H1 (cell line): Measurements from ENCODE around the gene CYYR1. TPM values are rescaled to one million over a fixed set of nuclear protein-coding genes. Genes with fewer than 3 reads are reported as not detected.

Experiments used
- CTCF ChIA-PET: fragments of 300-600 bp; sonication (Branson Sonifier 250); formaldehyde crosslinking; loops from one replicate; lab custom pipeline; 2021; ENCODE audit not compliant: partially characterized antibody; lab: Charles Lee
- POLR2A ChIA-PET: fragments of 300-600 bp; sonication (Branson Sonifier 250); formaldehyde crosslinking; loops from one replicate; lab custom pipeline; 2021; ENCODE audit warnings: inconsistent platforms; ENCODE audit not compliant: partially characterized antibody; lab: Charles Lee
- DNase-seq, 2 experiments: peaks; one replicate each; pipeline versions ENCODE4 v3.0.0 to v3.0.0-alpha.2; 2010 to 2022; ENCODE audit warnings: low spot score in 2 of 2, low read depth in 1 of 2, mixed read lengths in 1 of 2
- FAIRE-seq: peaks from 2 replicates; lab custom pipeline; 2011; peaks lifted over from hg19 to GRCh38; lab: Jason Lieb, UNC
- H2AFZ ChIP-seq: 2 replicates; pipeline ENCODE4 v1.8.1; 2012; ENCODE audit warnings: low read length, inconsistent platforms
- H2AK5ac ChIP-seq: 2 replicates; pipeline ENCODE4 v1.6.1; 2013; ENCODE audit warnings: low read depth, low read length
- H2BK120ac ChIP-seq: replicated peaks from 2 replicates; pipeline ENCODE3; 2013; ENCODE audit warnings: low read depth, low read length, inconsistent platforms
- H2BK12ac ChIP-seq: 2 replicates; pipeline ENCODE4 v1.6.1; 2013; ENCODE audit warnings: low read depth, low read length
- H2BK15ac ChIP-seq: 2 replicates; pipeline ENCODE4 v1.6.1; 2013; ENCODE audit warnings: low read length
- H2BK20ac ChIP-seq: 2 replicates; pipeline ENCODE4 v1.6.1; 2013; ENCODE audit warnings: low read length
- H2BK5ac ChIP-seq: 2 replicates; pipeline ENCODE4 v1.6.1; 2013; ENCODE audit warnings: low read depth, low read length
- H3K14ac ChIP-seq: 2 replicates; pipeline ENCODE4 v1.6.1; 2013; ENCODE audit warnings: inconsistent platforms; ENCODE audit not compliant: insufficient read length
- H3K18ac ChIP-seq: 2 replicates; pipeline ENCODE4 v1.6.1; 2013; ENCODE audit warnings: low read length; ENCODE audit errors: extremely low read depth
- H3K23ac ChIP-seq: 2 replicates; pipeline ENCODE4 v1.6.1; 2013; ENCODE audit warnings: inconsistent platforms; ENCODE audit not compliant: insufficient read length
- H3K23me2 ChIP-seq: 2 replicates; pipeline ENCODE4 v1.6.1; 2013; ENCODE audit warnings: low read depth, low read length
- H3K27ac ChIP-seq: 2 replicates; pipeline ENCODE4 v1.6.1; 2011; ENCODE audit warnings: low read depth, low read length, inconsistent platforms
- H3K27me3 ChIP-seq, 4 experiments: replicated peaks in 1 of 4; 1 replicate in 1 of 4; 2 replicates in 3 of 4; pipeline versions ENCODE4 v1.6.1 to v1.8.1; 2011 to 2013; ENCODE audit warnings: low read length in 3 of 4, mild to moderate bottlenecking in 3 of 4, inconsistent platforms in 2 of 4, mixed read lengths in 2 of 4, moderate library complexity in 1 of 4; ENCODE audit not compliant: control insufficient read depth in 3 of 4, insufficient read depth in 3 of 4; ENCODE audit errors: extremely low read depth in 1 of 4
- H3K36me3 ChIP-seq, 4 experiments: 2 replicates each; pipeline versions ENCODE4 v1.6.1 to v1.8.1; 2011 to 2013; ENCODE audit warnings: mild to moderate bottlenecking in 4 of 4, low read length in 3 of 4, moderate library complexity in 2 of 4, control low read depth in 1 of 4, inconsistent platforms in 1 of 4; ENCODE audit not compliant: insufficient read depth in 4 of 4, control insufficient read depth in 2 of 4
- H3K4ac ChIP-seq: replicated peaks from 2 replicates; pipeline ENCODE3; 2013; ENCODE audit warnings: low read length, low read depth, mixed read lengths, inconsistent platforms; ENCODE audit not compliant: insufficient read length
- H3K4me1 ChIP-seq, 4 experiments: replicated peaks in 1 of 4; 1 replicate in 1 of 4; 2 replicates in 3 of 4; pipeline versions ENCODE4 v1.6.1 to v1.8.1; 2011 to 2013; ENCODE audit warnings: low read length in 3 of 4, inconsistent platforms in 2 of 4, mixed read lengths in 1 of 4; ENCODE audit not compliant: insufficient read depth in 4 of 4, control insufficient read depth in 3 of 4
- H3K4me2 ChIP-seq, 2 experiments: 2 replicates each; pipeline versions ENCODE4 v1.6.1 to v1.8.1; 2011 to 2013; ENCODE audit warnings: low read depth in 2 of 2, low read length in 2 of 2, control low read depth in 1 of 2, inconsistent platforms in 1 of 2, mild to moderate bottlenecking in 1 of 2; ENCODE audit not compliant: insufficient read depth in 1 of 2
- H3K4me3 ChIP-seq, 4 experiments: fragments of 200-600, 300-600 bp in 1 of 4; sonication (generic), shearing (Covaris generic), sonication (Bioruptor Twin) in 1 of 4; 2 replicates each; pipeline versions ENCODE4 v1.5.1 to v1.8.1; 2011 to 2016; ENCODE audit warnings: low read length in 4 of 4, low read depth in 3 of 4, control low read depth in 2 of 4, inconsistent platforms in 2 of 4, mild to moderate bottlenecking in 2 of 4, mixed read lengths in 1 of 4, moderate library complexity in 1 of 4; ENCODE audit not compliant: insufficient read depth in 2 of 4; ENCODE audit errors: extremely low read depth in 1 of 4
- H3K56ac ChIP-seq: replicated peaks from 2 replicates; pipeline ENCODE3; 2013; ENCODE audit warnings: low read depth, mild to moderate bottlenecking, mixed read lengths, low read length, inconsistent platforms; ENCODE audit not compliant: insufficient read length
- H3K79me1 ChIP-seq: 2 replicates; pipeline ENCODE4 v1.6.1; 2013; ENCODE audit warnings: low read depth, low read length, control low read depth
- H3K79me2 ChIP-seq, 2 experiments: 2 replicates each; pipeline versions ENCODE4 v1.6.1 to v1.8.1; 2012 to 2013; ENCODE audit warnings: low read length in 2 of 2, mild to moderate bottlenecking in 2 of 2, inconsistent platforms in 1 of 2; ENCODE audit not compliant: insufficient read depth in 2 of 2, control insufficient read depth in 1 of 2
- H3K9ac ChIP-seq, 4 experiments: replicated peaks in 1 of 4; 1 replicate in 1 of 4; 2 replicates in 3 of 4; pipeline versions ENCODE4 v1.6.1 to v1.8.1; 2011 to 2013; ENCODE audit warnings: low read depth in 3 of 4, low read length in 3 of 4, control low read depth in 2 of 4, mild to moderate bottlenecking in 2 of 4, moderate library complexity in 2 of 4, inconsistent platforms in 1 of 4; ENCODE audit errors: extremely low read depth in 1 of 4
- H3K9me3 ChIP-seq, 2 experiments: 2 replicates each; pipeline versions ENCODE4 v1.6.1 to v1.8.1; 2012 to 2013; ENCODE audit warnings: mild to moderate bottlenecking in 2 of 2, moderate library complexity in 2 of 2, control low read depth in 1 of 2, inconsistent platforms in 1 of 2, low read depth in 1 of 2, low read length in 1 of 2, mixed read lengths in 1 of 2; ENCODE audit not compliant: insufficient read depth in 2 of 2
- H4K20me1 ChIP-seq, 2 experiments: replicated peaks in 1 of 2; 2 replicates each; pipeline versions ENCODE3 to v1.8.1; 2011 to 2013; ENCODE audit warnings: inconsistent platforms in 2 of 2, low read length in 2 of 2, mild to moderate bottlenecking in 1 of 2; ENCODE audit not compliant: insufficient read depth in 2 of 2, control insufficient read depth in 1 of 2
- H4K5ac ChIP-seq: 2 replicates; pipeline ENCODE4 v1.6.1; 2013; ENCODE audit warnings: low read length, low read depth, mixed read lengths, inconsistent platforms; ENCODE audit not compliant: insufficient read length
- H4K8ac ChIP-seq: 2 replicates; pipeline ENCODE4 v1.8.0; 2013; ENCODE audit warnings: mild to moderate bottlenecking, moderate library complexity, low read length, inconsistent platforms; ENCODE audit not compliant: insufficient read depth; ENCODE audit errors: extremely low read depth
- H4K91ac ChIP-seq: replicated peaks from 2 replicates; pipeline ENCODE3; 2013; ENCODE audit warnings: low read length, mixed read lengths, inconsistent platforms; ENCODE audit not compliant: insufficient read length
- ASH2L ChIP-seq: fragments of 200-600, 300-600 bp; sonication (generic); IDR thresholded peaks from one replicate; pipeline ENCODE4 v1.7.1; 2017; ENCODE audit warnings: low read length
- CBX8 ChIP-seq: fragments of 300-800, 300-1000 bp; sonication (generic); IDR thresholded peaks from 2 replicates; pipeline ENCODE4 v1.7.1; 2016; ENCODE audit warnings: low read depth, low read length, borderline replicate concordance
- CEBPB ChIP-seq: IDR thresholded peaks from 2 replicates; pipeline ENCODE4 v1.6.1; 2012; ENCODE audit warnings: low read depth, low read length
- CHD1 ChIP-seq: IDR thresholded peaks from 2 replicates; pipeline ENCODE4 v1.6.1; 2012; ENCODE audit warnings: low read depth, low read length, improper control_type of control experiment
- CHD2 ChIP-seq: IDR thresholded peaks from 2 replicates; pipeline ENCODE4 v1.6.1; 2012; ENCODE audit warnings: low read length, improper control_type of control experiment
- EP300 ChIP-seq, 2 experiments: IDR thresholded peaks; 1 replicate in 1 of 2; 2 replicates in 1 of 2; pipeline ENCODE4 v1.6.1; 2011 to 2012; ENCODE audit warnings: low read depth in 2 of 2, low read length in 2 of 2, mild to moderate bottlenecking in 2 of 2, borderline replicate concordance in 1 of 2, inconsistent platforms in 1 of 2, moderate library complexity in 1 of 2
- GTF2F1 ChIP-seq: IDR thresholded peaks from 2 replicates; pipeline ENCODE4 v1.6.1; 2012; ENCODE audit warnings: low read depth, low read length, improper control_type of control experiment, borderline replicate concordance
- KDM4A ChIP-seq: IDR thresholded peaks from one replicate; pipeline ENCODE4 v1.7.1; 2012; ENCODE audit warnings: low read depth, mild to moderate bottlenecking, moderate library complexity, low read length, inconsistent platforms; ENCODE audit not compliant: severe bottlenecking
- NANOG ChIP-seq: IDR thresholded peaks from 2 replicates; pipeline ENCODE4 v1.6.1; 2011; ENCODE audit warnings: low read length, low read depth, mild to moderate bottlenecking, inconsistent platforms; ENCODE audit not compliant: insufficient read depth, poor library complexity, severe bottlenecking
- RBBP5 ChIP-seq: IDR thresholded peaks from 2 replicates; pipeline ENCODE4 v1.7.1; 2012; ENCODE audit warnings: low read depth, mild to moderate bottlenecking, inconsistent platforms, low read length, moderate library complexity, borderline replicate concordance
- RFX5 ChIP-seq: IDR thresholded peaks from 2 replicates; pipeline ENCODE4 v1.6.1; 2011; ENCODE audit warnings: low read depth, low read length, improper control_type of control experiment, borderline replicate concordance
- SIRT6 ChIP-seq: IDR thresholded peaks from one replicate; pipeline ENCODE4 v1.7.1; 2012; ENCODE audit warnings: low read length, inconsistent platforms
- SP4 ChIP-seq: IDR thresholded peaks from 2 replicates; pipeline ENCODE4 v1.6.1; 2012; ENCODE audit warnings: low read length, inconsistent platforms
- TBP ChIP-seq: IDR thresholded peaks from 2 replicates; pipeline ENCODE4 v1.6.1; 2011; ENCODE audit warnings: low read depth, low read length, improper control_type of control experiment
- TCF12 ChIP-seq: IDR thresholded peaks from 2 replicates; pipeline ENCODE4 v1.6.1; 2011; ENCODE audit warnings: low read depth, mild to moderate bottlenecking, low read length
- YY1 ChIP-seq: IDR thresholded peaks from 2 replicates; pipeline ENCODE4 v1.6.1; 2011; ENCODE audit warnings: low read depth, mild to moderate bottlenecking, low read length
- WGBS, 2 experiments: shearing (Covaris generic) in 1 of 2; methylation state at CpG; one replicate each; pipeline versions ENCODE4 v1.1.6 to v1.1.7; 2013 to 2015; ENCODE audit warnings: low lambda C conversion rate in 2 of 2, mixed read lengths in 2 of 2, inconsistent platforms in 1 of 2, low coverage in 1 of 2, missing lambda C conversion rate in 1 of 2; ENCODE audit not compliant: insufficient replicate concordance in 2 of 2, insufficient coverage in 1 of 2, insufficient read length in 1 of 2; ENCODE audit errors: extremely low coverage in 1 of 2, missing lambda C conversion rate in 1 of 2; 5-methylcytosine and 5-hydroxymethylcytosine counted together
- polyA plus RNA-seq, 7 experiments: library from polyadenylated mRNA; depleted of rRNA in 3 of 7; stranded (reverse) in 5 of 7; unstranded in 2 of 7; fragments of >200 nt in 5 of 7; fragments of 200-250 nt in 2 of 7; gene quantifications; 1 replicate in 5 of 7; 2 replicates in 1 of 7; 4 replicates in 1 of 7; pipeline versions ENCODE4 v1.2.1 to v1.2.3, GENCODE V29; 2011 to 2013; ENCODE audit warnings: missing spikeins in 2 of 7, mixed read lengths in 2 of 7
- total RNA-seq: library from RNA; stranded (reverse); fragmentation: NEBNext Ultra II Directional; extraction: Animal tissue kit (Norgen Biotek cat#: 25700); gene quantifications from 2 replicates; pipeline ENCODE4 v1.2.1, GENCODE V29; 2021

CYYR1 gene
- total and polyA plus RNA-seq, 2 of the 8 experiments (the other 6 are each of a cell fraction or from before 2014, with no cell fraction given): 12.2 to 37.9 TPM

GRCh38 chr21:26433386-26433785 lies 139.7 kb downstream of the CYYR1 start:
- H4K91ac ChIP-seq: no peak overlapping the region
- no peak overlapping the region; the same call in 1 of the 2 replicates for H2BK15ac ChIP-seq
- H3K4ac ChIP-seq: no peak overlapping the region
- 82% methylated on average over 1 of the region's 1 CpG; no CpG with 5 or more reads in 1 of the 2 experiments for WGBS, 2 experiments
- H2BK20ac ChIP-seq: no peak overlapping the region
- H3K79me2 ChIP-seq: no peaks in the 10 kb centered on the region
- H4K20me1 ChIP-seq: no peaks in the 10 kb centered on the region
- no peaks in the 10 kb centered on the region for H3K23me2 ChIP-seq
- H3K4me3 ChIP-seq: no peak overlapping the region
- no peak overlapping the region for H3K56ac ChIP-seq
- no peak overlapping the region for H2BK5ac ChIP-seq
- H3K27me3 ChIP-seq: no peaks in the 10 kb centered on the region
- H4K5ac ChIP-seq: no peak overlapping the region
- H3K36me3 ChIP-seq: no peaks in the 10 kb centered on the region
- H2AK5ac ChIP-seq: no peak overlapping the region
- H3K14ac ChIP-seq: no peak overlapping the region
- DNase-seq: no peak
- H4K8ac ChIP-seq: no peak overlapping the region
- H2AFZ ChIP-seq: no peak overlapping the region
- H3K79me1 ChIP-seq: no peaks in the 10 kb centered on the region
- no peak overlapping the region for H3K27ac ChIP-seq
- H3K23ac ChIP-seq: no peak overlapping the region
- H3K4me1 ChIP-seq: no peaks in the 10 kb centered on the region
- no peak overlapping the region for H3K4me2 ChIP-seq
- H3K9ac ChIP-seq: no peak overlapping the region
- ChIA-PET CTCF (no interaction called here), POLR2A (no interaction called here)
- H3K18ac ChIP-seq: no peak overlapping the region
- no peaks in the 10 kb centered on the region for H3K9me3 ChIP-seq
- no peak for FAIRE-seq
- no peak overlapping the region for H2BK120ac ChIP-seq
- no peak overlapping the region for H2BK12ac ChIP-seq
- no peak for TF ChIP-seq CHD1
- no peak for TF ChIP-seq CHD2
- TF ChIP-seq CEBPB: no peak
- TF ChIP-seq SIRT6: no peak
- no peak for TF ChIP-seq YY1
- TF ChIP-seq GTF2F1: no peak
- TF ChIP-seq SP4: no peak
- TF ChIP-seq KDM4A: no peak
- TF ChIP-seq EP300 (IDR thresholded peaks at IDR 0.05; ENCODE audit: borderline replicate concordance in 1 of 2, low read depth in 2 of 2, low read length in 2 of 2): no peak
- no peak for TF ChIP-seq NANOG
- no peak for TF ChIP-seq RBBP5
- TF ChIP-seq TBP: no peak
- TF ChIP-seq ASH2L: no peak
- TF ChIP-seq TCF12: no peak
- TF ChIP-seq CBX8: no peak
- TF ChIP-seq RFX5: no peak
